GM19324 (cell line): ENCODE results near the gene PFKM.
"Not testable (repeated sequence)": the region's sequence is repeated elsewhere in the genome, so short reads cannot be mapped to it uniquely, and the experiment has no call there.

Experiments
- ATAC-seq: cut with Tn5 transposase; IDR thresholded peaks from one replicate; pipeline ENCODE4 v1.9.1; 2021; ENCODE audit warnings: mild to moderate bottlenecking, moderate library complexity; ENCODE audit not compliant: unreplicated experiment, low FRiP score

Gene PFKM

GRCh38 chr12:48155786-48156185 is 36.6 kb downstream of the PFKM start:
- not testable (repeated sequence) for ATAC-seq

DNA sequence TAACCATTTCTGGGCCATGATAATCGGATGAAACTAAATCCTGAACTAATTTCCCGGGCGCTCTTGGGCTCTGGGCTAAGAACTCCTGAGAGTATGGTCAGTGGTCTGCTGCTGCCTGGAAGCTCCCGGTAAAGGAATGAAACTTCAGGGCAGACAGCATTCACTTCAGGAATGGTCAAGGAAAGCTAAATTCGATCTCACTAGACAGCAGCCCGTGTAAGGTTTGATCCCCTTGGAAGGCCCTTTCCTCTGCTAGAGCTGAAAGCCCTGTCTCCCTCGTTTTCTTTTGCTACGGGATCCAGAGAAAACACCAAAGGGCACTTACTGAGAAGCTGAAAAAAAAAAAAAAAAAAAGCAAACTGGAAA is 37.5 kb downstream of the PFKM start:
- no peak for ATAC-seq

GRCh38 chr12:48157018-48157888 is 38.1 kb downstream of the PFKM start, which contains the start of gene ASB8:
TSS of gene ASB8 (minus strand) at chr12:48157515. CDS start at chr12:48153496, 4,019 bp downstream.
- peak; percentile 86 for ATAC-seq

GRCh38 chr12:48157889-48158370 is 38.8 kb downstream of the PFKM start:
- ATAC-seq = no peak

GRCh38 chr12:48160046-48160445 is 40.9 kb downstream of the PFKM start:
- ATAC-seq = no peak

DNA sequence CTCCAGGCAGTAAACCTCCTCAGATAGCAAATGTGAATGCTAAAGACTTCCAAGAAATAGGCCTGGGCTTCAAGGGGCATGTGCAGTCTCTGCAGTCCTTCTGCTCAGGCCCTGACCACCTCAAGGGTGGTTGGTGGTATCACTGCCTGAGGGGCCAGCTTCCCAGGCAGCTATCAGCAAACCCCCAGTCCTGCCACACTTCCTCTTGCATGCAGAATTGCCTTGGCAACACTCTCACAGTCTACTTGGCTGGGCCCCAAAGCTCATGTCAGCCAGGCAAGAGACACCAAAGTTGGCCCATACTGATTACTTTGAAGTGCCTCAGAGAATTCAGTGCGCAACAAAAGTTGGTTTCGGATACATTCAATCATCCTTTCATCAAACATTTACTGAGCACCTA is 41.6 kb downstream of the PFKM start:
- ATAC-seq = no peak

DNA sequence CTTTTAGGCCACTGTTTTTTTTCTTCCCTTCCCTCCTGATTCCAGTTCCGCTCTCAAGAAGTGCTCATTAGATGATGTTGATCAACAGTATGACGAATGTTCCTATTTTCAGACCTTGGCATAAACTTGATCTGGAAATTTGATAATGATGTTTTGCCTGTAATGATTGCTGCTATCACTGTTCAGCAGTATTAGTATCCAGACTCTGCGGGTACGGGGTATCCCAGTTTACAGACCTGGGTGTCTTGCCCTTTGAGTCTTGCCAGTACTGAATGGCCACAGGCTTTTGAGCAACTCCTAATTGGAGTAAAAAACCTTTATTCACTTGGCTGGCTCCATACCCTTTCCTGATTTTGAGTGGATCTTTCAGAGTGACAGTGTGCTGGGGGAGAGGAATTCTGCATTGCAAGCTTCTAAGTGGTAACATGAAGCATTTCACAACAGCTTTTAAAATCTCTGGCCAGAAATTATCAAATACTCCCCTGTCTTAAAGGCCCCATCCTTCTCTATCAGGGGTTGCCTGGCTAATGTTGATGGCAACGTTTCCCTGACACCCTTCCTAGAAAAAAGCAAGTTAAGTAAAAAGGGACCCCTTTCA is 44.1 kb downstream of the PFKM start:
- no peak for ATAC-seq

DNA sequence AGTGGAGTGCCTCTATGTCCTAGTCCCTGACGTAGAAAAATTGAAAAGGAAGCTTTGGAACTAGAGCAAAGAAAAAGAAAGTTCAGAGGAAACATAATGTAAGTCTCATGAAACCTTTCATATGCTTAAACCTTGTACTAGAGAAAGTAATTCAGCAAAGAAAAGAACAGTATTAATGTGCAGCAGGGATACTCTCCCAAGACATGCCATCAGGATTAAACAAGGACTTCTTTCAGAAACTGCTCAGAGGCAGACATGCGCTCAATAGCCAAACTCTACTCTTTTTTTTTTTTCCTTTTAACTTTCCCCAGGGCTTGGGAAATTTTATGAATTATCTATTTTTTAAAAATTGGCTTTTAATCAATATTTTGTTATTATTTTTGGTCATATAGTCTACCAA is 45.3 kb downstream of the PFKM start:
- no peak for ATAC-seq

GRCh38 chr12:48165089-48165981 is 46.2 kb downstream of the PFKM start:
- no peak for ATAC-seq

- ATAC-seq = no peak
Observed at GRCh38 chr12:48169011-48169410, 49.8 kb downstream of the PFKM start.

DNA sequence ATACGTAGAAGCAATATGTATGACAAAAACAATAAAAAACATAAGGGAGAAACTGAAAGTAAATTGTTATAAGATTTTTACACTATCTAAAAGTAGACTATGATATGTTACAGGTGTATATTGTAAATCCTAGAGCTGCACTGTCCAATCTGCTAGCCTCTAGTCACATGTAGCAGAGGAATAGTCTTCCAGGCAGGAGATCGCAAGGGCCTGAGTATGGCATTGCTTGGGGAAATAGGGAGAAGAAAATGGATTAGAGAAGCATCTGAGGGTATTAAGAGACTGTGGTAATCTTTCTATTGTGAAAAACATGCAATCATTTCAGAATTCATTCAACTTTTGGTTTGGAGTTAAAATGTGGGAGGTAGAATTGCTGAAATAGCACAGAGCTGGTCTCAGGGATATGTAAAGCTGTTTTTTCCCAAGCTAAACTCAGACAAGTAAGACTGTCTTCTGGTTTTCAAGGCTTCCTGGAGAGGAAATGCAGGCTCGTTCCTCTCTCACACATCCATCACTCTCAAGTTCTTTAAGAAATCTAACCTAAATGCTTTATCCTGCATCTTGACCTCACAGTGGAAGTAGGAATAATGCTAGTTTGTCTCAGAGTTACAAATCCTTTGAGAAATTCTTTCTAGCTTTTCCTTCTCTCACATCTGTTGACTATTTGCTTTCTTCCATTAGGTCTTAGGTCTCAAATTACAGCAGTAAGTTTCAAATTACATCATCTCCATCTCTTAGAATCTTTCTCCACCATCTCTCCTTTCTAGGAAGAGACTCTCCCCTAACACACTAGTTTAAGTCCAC is 56.7 kb downstream of the PFKM start:
- ATAC-seq = no peak

GRCh38 chr12:48176417-48176751 is 57.2 kb downstream of the PFKM start:
- no peak for ATAC-seq

DNA sequence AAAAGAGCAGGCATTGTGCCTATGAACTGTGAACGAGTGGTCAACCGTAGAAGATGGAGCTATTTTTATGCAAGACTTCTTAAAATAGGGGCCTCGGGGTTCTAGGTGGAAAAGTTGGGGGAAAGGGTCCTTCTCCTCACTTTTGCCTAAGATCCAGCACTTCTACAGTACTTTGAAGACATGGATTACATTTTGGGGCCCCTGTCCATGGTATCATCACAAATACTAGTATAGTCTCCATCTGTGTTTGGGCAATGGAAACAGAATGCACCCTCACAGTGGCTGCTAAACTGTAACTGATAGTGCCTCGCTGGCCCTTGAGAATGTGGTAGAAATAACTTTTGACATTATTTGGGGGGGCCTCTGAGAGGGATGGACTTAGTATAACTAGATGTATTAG is 58.8 kb downstream of the PFKM start:
- ATAC-seq = no peak

GRCh38 chr12:48179466-48179865 is 60.3 kb downstream of the PFKM start:
- ATAC-seq = no peak

DNA sequence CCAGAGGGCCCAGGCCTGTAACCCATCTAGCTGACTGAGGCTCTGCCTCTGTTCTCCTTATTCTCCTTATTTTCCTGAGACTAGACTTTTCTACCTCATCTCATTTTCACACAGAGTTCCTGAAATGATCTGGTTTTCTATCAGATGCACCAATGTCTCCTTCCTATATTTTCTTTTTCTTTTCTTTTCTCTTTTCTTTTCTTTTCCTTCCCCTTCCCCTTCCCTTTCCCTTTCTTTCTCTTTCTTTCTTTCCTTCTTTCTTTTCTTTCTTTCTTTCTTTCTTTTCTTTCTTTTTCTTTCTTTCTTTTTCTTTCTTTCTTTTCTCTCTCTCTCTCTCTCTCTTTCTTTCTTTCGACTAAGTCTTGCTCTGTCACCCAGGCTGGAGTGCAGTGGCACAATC is 61.3 kb downstream of the PFKM start:
- ATAC-seq = no peak

GRCh38 chr12:48180857-48181495 is 61.8 kb downstream of the PFKM start:
- no peak for ATAC-seq

- ATAC-seq = no peak
Observed at GRCh38 chr12:48182631-48183030, 63.5 kb downstream of the PFKM start.

DNA sequence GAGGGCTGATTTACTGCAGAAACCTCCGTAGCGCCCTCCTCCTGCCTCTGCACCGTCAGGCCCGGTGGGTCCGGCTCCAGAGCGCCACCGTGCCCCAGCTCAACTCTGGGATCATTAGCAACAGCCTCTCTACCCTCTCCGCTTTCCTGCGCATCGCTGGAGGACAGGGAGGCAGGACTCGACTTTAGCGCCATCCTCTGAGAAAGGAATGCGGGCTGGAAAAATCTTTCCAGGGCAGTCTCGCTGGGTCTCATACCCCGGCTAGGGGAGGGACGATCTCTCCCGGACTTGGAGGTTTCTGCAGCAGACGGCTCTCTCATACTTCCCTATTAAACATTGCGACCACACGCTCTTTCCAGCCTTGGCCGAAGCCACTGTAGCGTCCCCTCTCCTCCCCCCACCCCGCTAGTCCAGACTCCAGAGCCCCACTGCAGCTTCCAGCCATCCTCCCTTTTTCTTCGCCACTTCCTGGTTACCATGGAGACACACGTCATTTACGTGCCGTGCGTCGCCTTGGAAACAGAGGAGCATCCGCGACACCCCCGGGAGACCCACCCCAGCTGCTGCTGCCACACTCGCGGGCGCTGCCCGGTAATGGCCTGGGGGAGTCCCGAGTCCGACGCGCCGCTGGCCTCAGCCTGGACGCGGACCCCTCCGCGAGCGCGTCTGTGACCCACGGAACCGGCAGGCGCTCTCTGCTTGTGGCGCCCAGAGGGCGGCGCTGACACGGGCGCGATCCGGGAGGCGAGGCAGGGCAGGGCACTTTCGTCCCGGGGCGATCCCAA is 64.1 kb downstream of the PFKM start, which contains the start of gene CCDC184:
TSS of gene CCDC184 (plus strand) at position 554 of the 785 bp plus-strand sequence. CDS start 479 bp downstream, outside the sequence.
- ATAC-seq = peak; percentile 56
